GM18508 (cell line): ENCODE data around the gene SBSN.

Experiments
- ATAC-seq: cut with Tn5 transposase; IDR thresholded peaks from one replicate; pipeline ENCODE4 v1.9.1; 2021; ENCODE audit warnings: moderate number of reproducible peaks; ENCODE audit not compliant: insufficient read depth, unreplicated experiment

Gene SBSN

GRCh38 chr19:35534803-35535480, 6.8 kb upstream of the SBSN start:
- ATAC-seq = no peak

GRCh38 chr19:35533822-35534392, 5.8 kb upstream of the SBSN start:
- ATAC-seq = no peak

- no peak for ATAC-seq
Observed at GRCh38 chr19:35533201-35533821, 5.2 kb upstream of the SBSN start, which contains the start of gene GAPDHS. GAPDHS (plus strand) TSS chr19:35533456; CDS start chr19:35533528, 72 bp downstream.

- no peak for ATAC-seq
Observed at GRCh38 chr19:35531291-35531690, 3.2 kb upstream of the SBSN start.

GRCh38 chr19:35529241-35530218, 1.4 kb upstream of the SBSN start:
- no peak for ATAC-seq

- no peak for ATAC-seq
Observed at GRCh38 chr19:35525873-35526272, 2.2 kb downstream of the SBSN start.

- ATAC-seq = no peak
Observed at GRCh38 chr19:35524181-35524837, 3.8 kb downstream of the SBSN start.

GRCh38 chr19:35522745-35523327, 5.3 kb downstream of the SBSN start:
- ATAC-seq = no peak

GRCh38 chr19:35521124-35521743, 6.9 kb downstream of the SBSN start:
- no peak for ATAC-seq

GRCh38 chr19:35519291-35519690, 8.8 kb downstream of the SBSN start:
- ATAC-seq = no peak

- no peak for ATAC-seq
Observed at GRCh38 chr19:35518313-35518712, 9.8 kb downstream of the SBSN start.

GRCh38 chr19:35517342-35517741, 10.8 kb downstream of the SBSN start:
- ATAC-seq = no peak

GRCh38 chr19:35516310-35516709, 11.8 kb downstream of the SBSN start:
- no peak for ATAC-seq

- no peak for ATAC-seq
Observed at GRCh38 chr19:35514282-35514809, 13.8 kb downstream of the SBSN start.

- ATAC-seq = no peak
Observed at GRCh38 chr19:35513628-35514281, 14.4 kb downstream of the SBSN start, which contains the start of gene DMKN. DMKN (minus strand) TSS chr19:35513649; CDS start chr19:35513475, 174 bp downstream.

GRCh38 chr19:35512831-35513627, 15.1 kb downstream of the SBSN start:
- ATAC-seq = no peak

GRCh38 chr19:35511337-35511736, 16.8 kb downstream of the SBSN start:
- ATAC-seq = no peak

- ATAC-seq = no peak
Observed at GRCh38 chr19:35510626-35510964, 17.5 kb downstream of the SBSN start.
